Head of caudate nucleus (tissue), 42 donors: ENCODE measurements around the gene PANK2.
"Not testable (repeated sequence)": the region's sequence is repeated elsewhere in the genome, so short reads cannot be mapped to it uniquely, and the experiment has no call there.

ENCODE experiments used
- DNase-seq, 42 donors: peaks; one replicate each; pipeline versions ENCODE4 v3.0.0 to v3.0.0-alpha.2; 2020 to 2021; ENCODE audit warnings: mixed read lengths in 7 of 42
- intact Hi-C: fragments of 100-400 bp; cut with DNase I; formaldehyde crosslinking; loops from one replicate; pipeline ENCODE4 v1.15.0; 2022

The PANK2 gene

DNA sequence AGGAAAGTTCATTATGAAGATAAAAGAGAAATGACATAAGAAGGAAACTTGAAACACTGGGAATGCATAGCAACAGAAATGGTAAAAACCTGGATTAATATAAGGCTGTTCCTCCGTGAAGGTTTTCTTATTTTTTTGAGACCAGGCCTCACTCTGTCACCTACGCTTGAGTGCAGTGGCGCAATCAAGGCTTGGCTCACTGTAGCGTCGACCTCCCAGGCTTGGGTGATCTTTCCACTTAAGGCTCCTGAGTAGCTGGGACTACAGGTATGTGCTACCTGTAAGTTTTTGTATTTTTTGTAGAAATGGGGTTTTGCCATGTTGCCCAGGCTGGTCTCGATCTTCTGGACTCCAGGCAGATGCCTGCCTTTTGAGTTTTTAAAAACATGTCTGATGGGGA lies 51.7 kb downstream of the PANK2 start:
- intact Hi-C loops: no loop called here
- no peak for DNase-seq

DNA sequence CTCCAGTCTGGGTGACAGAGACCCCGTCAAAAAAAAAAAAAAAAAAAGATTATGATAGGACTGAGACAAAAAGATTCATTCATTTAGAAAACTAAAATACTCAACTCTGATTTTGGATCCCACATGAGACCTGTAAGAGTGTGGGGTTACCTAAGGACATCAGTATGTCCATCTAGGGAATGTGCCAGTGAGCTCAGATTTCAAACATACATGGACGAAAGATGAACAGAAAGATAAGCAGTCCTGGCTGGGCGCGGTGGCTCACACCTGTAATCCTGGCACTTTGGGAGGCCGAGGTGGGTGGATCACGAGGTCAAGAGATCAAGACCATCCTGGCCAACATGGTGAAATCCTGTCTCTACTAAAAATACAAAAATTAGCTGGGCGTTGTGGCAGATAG lies 57.5 kb downstream of the PANK2 start:
- DNase-seq, intact Hi-C loops: not testable (repeated sequence)

DNA sequence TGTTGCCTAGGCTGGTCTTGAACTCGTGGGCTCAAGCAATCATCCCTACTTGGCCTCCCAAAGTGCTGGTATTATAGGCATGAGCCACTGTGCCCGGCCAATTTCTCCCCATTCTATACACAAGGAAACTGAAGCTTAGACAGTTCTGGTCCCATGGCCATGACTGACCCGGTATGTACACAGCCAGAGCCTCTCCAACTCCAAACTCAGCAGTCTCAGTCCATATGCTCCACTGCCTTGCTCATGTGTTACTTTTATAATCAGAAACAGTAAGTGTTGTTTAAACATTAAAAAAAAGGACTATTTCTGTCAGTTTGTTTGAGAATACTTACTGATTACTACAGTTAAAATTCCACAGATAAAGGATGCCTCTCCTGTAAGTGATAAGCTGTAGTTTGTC lies 75.5 kb downstream of the PANK2 start:
- intact Hi-C loops: no loop called here
- DNase-seq: no peak

DNA sequence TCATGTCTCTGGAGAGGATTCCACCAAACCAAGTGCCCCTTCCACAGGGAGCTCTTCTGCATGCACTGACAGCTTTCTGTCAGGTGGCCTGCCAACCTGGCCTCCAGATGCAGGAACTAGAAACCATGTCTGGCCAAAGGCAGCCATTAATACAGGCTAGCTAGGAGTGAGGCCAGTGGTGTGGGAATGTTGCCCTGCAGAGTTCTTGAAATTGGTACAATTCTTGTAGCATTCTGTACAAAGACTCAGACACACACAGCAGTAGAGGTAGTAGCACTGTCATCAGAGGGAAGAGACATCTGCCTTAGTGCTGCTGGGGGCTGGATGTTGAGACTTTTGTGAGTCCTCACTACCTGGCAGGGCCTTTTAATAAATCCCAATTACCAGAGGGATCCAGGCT lies 77.4 kb downstream of the PANK2 start:
- intact Hi-C loops: no loop called here
- no peak for DNase-seq

DNA sequence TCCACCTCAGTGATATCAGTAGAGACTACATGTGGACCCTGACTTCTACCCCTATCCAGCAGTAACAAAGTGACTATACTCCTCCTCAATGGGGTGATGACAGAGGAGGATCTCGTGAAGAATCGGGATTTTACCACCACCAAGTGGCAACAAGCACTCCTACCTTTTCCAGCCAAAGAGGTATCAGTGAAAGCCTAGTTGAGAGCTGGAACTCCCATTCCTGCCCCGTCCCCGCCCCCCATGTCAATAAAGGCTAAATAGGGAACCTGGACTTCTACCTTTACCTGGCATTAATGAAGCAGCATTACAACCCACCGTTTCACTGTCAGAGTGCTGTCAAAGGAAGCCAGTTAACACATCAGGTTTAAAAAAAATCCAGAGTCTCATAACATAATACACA lies 80.8 kb downstream of the PANK2 start:
- DNase-seq: no peak
- intact Hi-C loops: no loop called here

DNA sequence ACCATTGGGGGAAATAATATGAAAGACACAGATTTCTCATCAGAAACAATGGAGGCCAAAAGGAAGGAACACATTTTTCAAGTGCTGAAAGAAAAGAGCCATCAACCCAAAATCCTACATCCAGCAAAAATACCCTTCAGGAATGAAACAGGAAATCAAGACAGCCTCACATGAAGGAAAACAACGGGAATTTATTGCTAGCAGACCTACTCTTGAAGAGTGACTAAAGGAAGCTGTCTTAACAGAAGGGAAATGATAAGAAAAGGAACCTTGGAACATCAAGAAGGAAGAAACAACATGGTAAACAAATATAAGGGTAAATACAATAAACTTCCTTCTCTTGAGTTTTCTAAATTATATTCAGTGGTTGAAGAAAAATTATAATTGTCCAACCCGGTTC lies 82.0 kb downstream of the PANK2 start:
- intact Hi-C loops: no loop called here
- DNase-seq: no peak

DNA sequence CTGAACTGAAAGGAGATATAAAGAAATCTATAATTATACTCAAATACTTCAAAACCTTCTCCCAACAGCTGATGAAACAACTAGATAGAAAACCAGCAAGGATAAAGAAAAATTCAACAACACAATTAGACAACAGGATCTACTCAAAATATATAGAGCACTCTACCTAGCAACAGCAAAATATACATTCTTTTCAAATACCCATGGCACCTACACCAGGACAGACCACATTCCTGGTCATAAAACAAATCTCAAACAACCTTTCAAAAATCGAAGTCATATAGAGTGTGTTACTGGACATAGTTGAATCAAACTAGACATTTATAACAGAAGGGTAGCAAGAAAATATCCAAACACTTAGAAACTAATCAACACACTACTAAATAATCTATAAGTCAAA lies 83.0 kb downstream of the PANK2 start:
- DNase-seq: no peak
- intact Hi-C loops: no loop called here

DNA sequence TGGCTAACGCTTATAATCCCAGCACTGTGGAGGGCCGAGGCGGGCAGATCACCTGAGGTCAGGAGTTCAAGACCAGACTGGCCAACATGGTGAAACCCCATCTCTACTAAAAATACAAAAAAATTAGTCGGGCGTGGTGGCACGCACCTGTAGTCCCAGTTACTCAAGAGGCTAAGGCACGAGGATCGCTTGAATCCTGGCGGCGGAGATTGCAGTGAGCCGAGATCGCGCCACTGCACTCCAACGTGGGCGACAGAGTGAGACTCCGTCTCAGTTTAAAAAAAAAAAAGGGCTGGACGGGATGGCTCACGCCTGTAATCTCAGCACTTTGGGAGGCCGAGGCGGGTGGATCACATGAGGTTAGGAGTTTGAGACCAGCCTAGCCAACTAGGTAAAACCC lies 83.4 kb downstream of the PANK2 start:
- DNase-seq, intact Hi-C loops: not testable (repeated sequence)

DNA sequence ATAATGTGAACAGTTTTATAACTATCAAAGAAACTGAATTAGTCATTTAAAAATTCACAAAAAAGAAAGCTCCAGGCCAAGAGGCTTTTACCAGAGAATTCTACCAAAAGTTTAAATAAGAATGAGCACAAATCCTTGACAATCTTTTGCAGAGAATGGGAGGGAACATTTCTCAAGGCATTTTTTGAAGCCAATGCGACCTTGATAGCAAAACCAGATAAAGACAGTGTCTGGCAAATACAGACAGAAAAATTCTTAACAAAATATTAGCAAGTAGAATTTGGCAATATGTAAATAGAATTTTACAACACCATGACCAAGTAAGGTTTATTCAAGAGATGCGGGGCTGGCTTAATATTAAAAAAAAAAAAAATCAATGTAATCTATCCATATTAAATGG lies 84.5 kb downstream of the PANK2 start:
- intact Hi-C loops: no loop called here
- no peak for DNase-seq

DNA sequence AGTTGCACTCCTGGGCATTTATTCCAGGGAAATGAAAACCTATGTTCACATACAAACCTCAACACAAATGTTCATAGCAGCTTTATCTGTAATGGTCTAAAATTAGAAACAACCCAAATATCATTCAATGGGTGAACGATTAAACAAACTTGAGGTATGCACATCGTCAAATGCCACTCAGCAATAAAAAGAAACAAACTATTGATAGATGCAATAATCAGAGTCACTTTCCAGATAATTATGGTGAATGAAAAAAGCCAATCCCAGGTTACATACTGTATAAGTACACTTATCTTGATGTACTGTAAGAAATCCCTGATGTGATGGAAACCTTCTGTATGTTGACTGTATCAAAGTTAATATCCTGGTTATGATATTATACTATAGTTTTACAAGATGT lies 87.3 kb downstream of the PANK2 start:
- no peak for DNase-seq
- intact Hi-C loops: no loop called here
